MCF 10A (cell line): Measurements from ENCODE around the gene CYREN. TPM values are rescaled to one million over a fixed set of nuclear protein-coding genes. Genes with fewer than 3 reads are reported as not detected.

Experiments
- BruUV-seq: library from RNA; stranded (reverse); fragments of 400-500 nt; replicated peaks from 2 replicates; lab custom pipeline; 2021; lab: Mats Ljungman, UMichigan
- CTCF ChIA-PET: fragments of 300-600 bp; sonication (Branson Sonifier 250); formaldehyde crosslinking; extraction: SDS; loops from one replicate; lab custom pipeline; 2021; ENCODE audit warnings: antibody characterized with exemption, inconsistent platforms; lab: Yijun Ruan, JAX
- POLR2A ChIA-PET: fragments of 300-600, 350-650 bp; sonication (Branson Sonifier 250); formaldehyde crosslinking; extraction: SDS; loops from one replicate; lab custom pipeline; 2020; ENCODE audit warnings: antibody characterized with exemption, inconsistent platforms; lab: Yijun Ruan, JAX
- DNase-seq: peaks from one replicate; pipeline ENCODE4 v3.0.0-alpha.2; 2018; ENCODE audit not compliant: unreplicated experiment
- H3K27ac Mint-ChIP-seq: one replicate; pipeline ENCODE4 v1.8.0; 2022; ENCODE audit warnings: mild to moderate bottlenecking, low read depth, mixed read lengths; ENCODE audit not compliant: unreplicated experiment
- H3K27me3 Mint-ChIP-seq: one replicate; pipeline ENCODE4 v1.8.0; 2022; ENCODE audit warnings: mixed read lengths; ENCODE audit not compliant: insufficient read depth, unreplicated experiment
- H3K36me3 Mint-ChIP-seq: one replicate; pipeline ENCODE4 v1.8.0; 2022; ENCODE audit warnings: mild to moderate bottlenecking, moderate library complexity, mixed read lengths; ENCODE audit not compliant: insufficient read depth, unreplicated experiment
- H3K4me1 Mint-ChIP-seq: one replicate; pipeline ENCODE4 v1.8.0; 2022; ENCODE audit warnings: mixed read lengths; ENCODE audit not compliant: insufficient read depth, unreplicated experiment
- H3K4me3 Mint-ChIP-seq: one replicate; pipeline ENCODE4 v1.8.0; 2022; ENCODE audit warnings: mild to moderate bottlenecking, moderate library complexity, mixed read lengths; ENCODE audit not compliant: unreplicated experiment
- H3K9me3 Mint-ChIP-seq: one replicate; pipeline ENCODE4 v1.8.0; 2022; ENCODE audit warnings: mixed read lengths; ENCODE audit not compliant: unreplicated experiment
- intact Hi-C: fragments of 100-400 bp; cut with micrococcal nuclease; formaldehyde crosslinking; loops from 2 replicates; pipeline ENCODE4 v1.14.1; 2022
- total RNA-seq: library from RNA; stranded (reverse); gene quantifications from 2 replicates; pipeline ENCODE4 v1.2.3, GENCODE V29; 2022
- TF ChIP-seq, protein P1 (sequence below): fragments of 200-600 bp; IDR thresholded peaks from one replicate; pipeline ENCODE4 v1.8.0; 2022; ENCODE audit warnings: antibody characterized with exemption, mild to moderate bottlenecking; ENCODE audit not compliant: unreplicated experiment

The CYREN gene
- total RNA-seq, 1 experiment from 2014 or later: 66.0 TPM

DNA sequence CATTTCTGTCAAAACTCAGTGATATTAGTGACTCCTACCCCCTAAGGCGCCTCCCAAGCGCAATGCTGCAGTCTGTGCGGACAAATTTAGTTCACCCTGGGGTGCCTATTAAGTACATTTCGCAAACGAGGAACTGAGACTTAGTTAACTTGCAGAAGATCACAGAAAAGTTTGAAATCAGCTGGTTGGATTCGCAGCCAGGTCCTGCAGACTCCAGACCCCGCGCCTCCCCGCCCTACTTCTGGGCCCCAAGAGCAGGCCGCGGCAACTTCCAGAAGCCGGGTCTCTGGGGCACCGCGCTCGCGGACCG lies 588 bp downstream of the CYREN start:
- TF ChIP-seq, protein P1, sequence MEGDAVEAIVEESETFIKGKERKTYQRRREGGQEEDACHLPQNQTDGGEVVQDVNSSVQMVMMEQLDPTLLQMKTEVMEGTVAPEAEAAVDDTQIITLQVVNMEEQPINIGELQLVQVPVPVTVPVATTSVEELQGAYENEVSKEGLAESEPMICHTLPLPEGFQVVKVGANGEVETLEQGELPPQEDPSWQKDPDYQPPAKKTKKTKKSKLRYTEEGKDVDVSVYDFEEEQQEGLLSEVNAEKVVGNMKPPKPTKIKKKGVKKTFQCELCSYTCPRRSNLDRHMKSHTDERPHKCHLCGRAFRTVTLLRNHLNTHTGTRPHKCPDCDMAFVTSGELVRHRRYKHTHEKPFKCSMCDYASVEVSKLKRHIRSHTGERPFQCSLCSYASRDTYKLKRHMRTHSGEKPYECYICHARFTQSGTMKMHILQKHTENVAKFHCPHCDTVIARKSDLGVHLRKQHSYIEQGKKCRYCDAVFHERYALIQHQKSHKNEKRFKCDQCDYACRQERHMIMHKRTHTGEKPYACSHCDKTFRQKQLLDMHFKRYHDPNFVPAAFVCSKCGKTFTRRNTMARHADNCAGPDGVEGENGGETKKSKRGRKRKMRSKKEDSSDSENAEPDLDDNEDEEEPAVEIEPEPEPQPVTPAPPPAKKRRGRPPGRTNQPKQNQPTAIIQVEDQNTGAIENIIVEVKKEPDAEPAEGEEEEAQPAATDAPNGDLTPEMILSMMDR: no peak
- no peak for DNase-seq
- CTCF ChIA-PET: interaction anchor here (0.5 to 1.5 kb wide), 11 partner anchors 9 to 558 kb away, joined by 3 to 6 read pairs (median 4); partner anchors contain the start of gene AGBL3
- Mint-ChIP-seq H3K27me3 (no peaks in the 10 kb centered on the region), H3K36me3 (peaks cover 32% of the 10 kb centered on the region), H3K4me1 (peaks cover 32% of the 10 kb centered on the region), H3K4me3 (peak overlapping the region; percentile 79), H3K9me3 (no peaks in the 10 kb centered on the region), H3K27ac (peak overlapping the region; percentile 88)
- BruUV-seq: no TSS peak
- POLR2A ChIA-PET: interaction anchor here (0.6 to 4.9 kb wide), 25 partner anchors 10 to 546 kb away, joined by 3 to 78 read pairs (median 4); partner anchors contain the start of genes AGBL3, TMEM140 and WDR91
- intact Hi-C loops: loop anchor here (1.0 to 10.0 kb wide), 4 partner anchors 41 to 525 kb away; partner anchors contain the start of genes AGBL3, BPGM and WDR91

GRCh38 chr7:135169141-135169963 lies 1.2 kb downstream of the CYREN start:
- TF ChIP-seq, protein P1: peak; percentile 30
- Mint-ChIP-seq H3K27ac (peak overlapping the region; percentile 88), H3K4me1 (peaks cover 29% of the 10 kb centered on the region), H3K9me3 (no peaks in the 10 kb centered on the region), H3K4me3 (peak overlapping the region; percentile 79), H3K27me3 (no peaks in the 10 kb centered on the region), H3K36me3 (peaks cover 32% of the 10 kb centered on the region)
- CTCF ChIA-PET: interaction anchor here (0.6 to 1.5 kb wide), 7 partner anchors 33 to 557 kb away, joined by 3 to 4 read pairs (median 3); partner anchors contain the start of gene AGBL3
- DNase-seq: peak; percentile 73
- POLR2A ChIA-PET: interaction anchor here (0.7 to 4.9 kb wide), 22 partner anchors 9 to 535 kb away, joined by 3 to 78 read pairs (median 4); partner anchors contain the start of genes AGBL3, TMEM140 and WDR91
- TSS peak; percentile 33 for BruUV-seq
- intact Hi-C loops: no loop called here

- peaks cover 32% of the 10 kb centered on the region for H3K36me3 Mint-ChIP-seq
- TF ChIP-seq, protein P1: no peak
- ChIA-PET CTCF (interaction anchor here (0.6 to 1.0 kb wide), 4 partner anchors 42 to 557 kb away, joined by 3 to 4 read pairs (median 4); partner anchors contain the start of gene AGBL3), POLR2A (interaction anchor here (1.0 to 4.9 kb wide), 8 partner anchors 9 to 477 kb away, joined by 3 to 78 read pairs (median 6); partner anchors contain the start of genes AGBL3, TMEM140 and WDR91)
- DNase-seq: no peak
- peak overlapping the region; percentile 79 for H3K4me3 Mint-ChIP-seq
- H3K4me1 Mint-ChIP-seq: peaks cover 29% of the 10 kb centered on the region
- no TSS peak for BruUV-seq
- no peaks in the 10 kb centered on the region for H3K27me3 Mint-ChIP-seq
- intact Hi-C loops: no loop called here
- H3K27ac Mint-ChIP-seq: peak overlapping the region; percentile 88
- no peaks in the 10 kb centered on the region for H3K9me3 Mint-ChIP-seq
Observed at GRCh38 chr7:135168489-135169140, 1.9 kb downstream of the CYREN start.
